ENCODE results near the gene IGFN1.

DNA sequence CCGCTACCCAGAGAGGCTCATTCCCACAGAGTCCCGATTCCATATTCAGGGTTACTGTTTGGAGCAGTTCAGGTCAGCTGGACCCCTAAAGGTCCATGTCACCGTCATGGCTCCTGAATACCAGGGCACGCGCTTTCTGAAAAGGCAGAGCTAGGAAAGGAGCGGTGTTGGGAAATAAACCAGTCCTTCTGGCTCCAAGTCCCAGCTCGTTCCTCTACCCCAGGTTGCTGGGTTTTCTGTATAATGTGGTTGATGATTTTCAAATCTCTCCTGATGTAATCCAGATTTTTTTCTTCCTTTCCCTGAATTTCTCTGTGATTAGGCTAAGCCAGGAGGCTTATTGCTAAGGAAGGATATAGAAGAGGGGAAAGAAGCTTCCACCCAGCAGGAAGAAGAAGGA, 78.7 kb downstream of the IGFN1 start:
- no peak for TF ChIP-seq SP1 (IDR thresholded peaks at IDR 0.05)
- no peak for TF ChIP-seq FOXM1 (IDR thresholded peaks at IDR 0.05; ENCODE audit: borderline replicate concordance)
- TF ChIP-seq BHLHE40 (IDR thresholded peaks at IDR 0.05; ENCODE audit: borderline replicate concordance), result no peak
- no peak for TF ChIP-seq ZNF384 (IDR thresholded peaks at IDR 0.05)
- TF ChIP-seq HDGF (IDR thresholded peaks at IDR 0.05; ENCODE audit: borderline replicate concordance), result no peak
- TF ChIP-seq FOXA1 (IDR thresholded peaks at IDR 0.05), result no peak
- TF ChIP-seq TARDBP (IDR thresholded peaks at IDR 0.05), result no peak

Measured in HEK293T (cell line).